Neuron (in vitro differentiated cells): ENCODE data around the gene LIMK1.
"Not testable (repeated sequence)": the region's sequence is repeated elsewhere in the genome, so short reads cannot be mapped to it uniquely, and the experiment has no call there.

Source experiments
- H2AFZ ChIP-seq: one replicate; pipeline ENCODE4 v1.6.1; 2013; ENCODE audit warnings: low read depth, mild to moderate bottlenecking, inconsistent platforms, low read length, moderate library complexity
- H3K27me3 ChIP-seq: one replicate; pipeline ENCODE4 v1.6.1; 2013; ENCODE audit warnings: low read length; ENCODE audit not compliant: insufficient read depth
- H3K36me3 ChIP-seq: one replicate; pipeline ENCODE4 v1.6.1; 2013; ENCODE audit warnings: low read length; ENCODE audit not compliant: insufficient read depth
- H3K4me1 ChIP-seq: one replicate; pipeline ENCODE4 v1.6.1; 2013; ENCODE audit warnings: low read length; ENCODE audit not compliant: insufficient read depth
- H3K4me3 ChIP-seq: 2 replicates; pipeline ENCODE4 v1.5.1; 2013; ENCODE audit warnings: mild to moderate bottlenecking, low read length, moderate library complexity
- H3K9me3 ChIP-seq: one replicate; pipeline ENCODE4 v1.6.1; 2013; ENCODE audit warnings: low read length

Gene LIMK1

DNA sequence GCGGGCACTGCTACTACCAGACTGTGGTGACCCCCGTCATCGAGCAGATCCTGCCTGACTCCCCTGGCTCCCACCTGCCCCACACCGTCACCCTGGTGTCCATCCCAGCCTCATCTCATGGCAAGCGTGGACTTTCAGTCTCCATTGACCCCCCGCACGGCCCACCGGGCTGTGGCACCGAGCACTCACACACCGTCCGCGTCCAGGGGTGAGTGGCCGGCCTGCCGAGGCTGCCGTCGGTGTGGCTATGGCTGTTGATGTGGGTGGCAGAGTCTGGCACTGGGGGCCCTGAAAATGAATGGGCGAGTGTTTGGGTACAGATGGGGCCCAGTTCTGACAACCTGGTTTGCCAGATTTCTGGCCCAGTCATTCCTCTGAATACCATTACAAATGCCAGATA, 15.4 kb downstream of the LIMK1 start:
- Histone ChIP-seq H2AFZ (no peak overlapping the region), H3K4me1 (peaks cover 12% of the 10 kb centered on the region), H3K36me3 (peaks cover 58% of the 10 kb centered on the region), H3K9me3 (peaks cover 4% of the 10 kb centered on the region), H3K27me3 (no peaks in the 10 kb centered on the region), H3K4me3 (no peak overlapping the region)

DNA sequence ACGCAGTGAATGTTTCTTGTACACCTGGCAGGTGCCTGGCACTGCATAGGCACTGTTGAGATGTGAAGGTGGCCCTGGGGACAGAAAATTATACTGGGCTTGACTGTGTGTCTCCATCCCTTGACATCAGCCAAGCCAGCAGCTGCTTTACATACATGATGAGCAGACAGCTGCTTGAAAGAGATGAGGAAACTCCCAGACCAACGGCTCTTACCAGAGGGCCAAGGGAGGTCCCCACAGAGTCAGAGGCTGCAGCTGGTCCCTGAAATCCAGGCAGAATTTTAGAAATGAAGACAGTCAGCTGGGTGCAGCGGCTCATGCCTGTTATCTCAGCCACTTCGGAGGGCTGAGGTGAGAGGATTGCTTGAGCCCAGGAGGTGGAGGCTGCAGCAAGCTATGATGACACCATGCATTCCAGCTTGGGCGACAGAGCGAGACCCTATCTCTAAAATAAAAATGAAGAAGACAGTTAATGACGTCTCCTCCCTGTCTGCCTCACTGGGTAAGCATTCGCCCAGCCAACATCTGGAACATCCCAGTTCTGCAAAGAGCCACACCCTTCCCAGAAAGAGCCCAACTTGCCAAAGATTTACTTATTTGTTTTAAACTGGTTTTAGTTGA, 17.6 kb downstream of the LIMK1 start:
- H3K27me3 ChIP-seq, result no peaks in the 10 kb centered on the region
- H3K4me1 ChIP-seq, result no peaks in the 10 kb centered on the region
- peaks cover 67% of the 10 kb centered on the region for H3K36me3 ChIP-seq
- H3K9me3 ChIP-seq, result peaks cover 4% of the 10 kb centered on the region
- no peak overlapping the region for H2AFZ ChIP-seq
- H3K4me3 ChIP-seq, result no peak overlapping the region

DNA sequence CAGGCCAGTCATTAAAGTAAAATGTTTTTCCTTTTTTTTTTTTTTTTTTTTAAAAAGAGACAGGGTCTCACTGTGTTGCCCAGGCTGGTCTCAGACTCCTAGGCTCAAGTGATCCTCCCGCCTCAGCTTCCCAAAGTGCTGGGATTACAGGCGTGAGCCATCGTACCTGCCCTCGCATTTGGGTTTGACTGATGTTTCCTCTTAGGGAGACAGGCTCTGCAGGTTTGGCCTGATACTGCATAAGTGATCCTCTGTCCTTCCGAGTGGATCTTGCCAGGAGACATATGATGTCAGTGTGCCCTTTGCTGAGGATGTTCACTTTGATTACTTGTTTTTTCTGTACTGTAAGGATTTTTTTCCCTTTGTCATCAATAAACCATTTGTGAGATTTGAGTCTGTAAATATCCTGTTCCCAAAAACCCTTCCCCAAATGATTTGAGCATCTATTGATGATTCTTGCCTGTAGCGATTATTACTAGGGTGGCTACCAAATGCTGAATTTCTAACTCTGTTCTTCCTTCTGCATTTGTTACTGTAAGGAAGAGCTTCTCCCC, 19.7 kb downstream of the LIMK1 start:
- H2AFZ ChIP-seq, result no peak overlapping the region
- H3K4me1 ChIP-seq, result no peaks in the 10 kb centered on the region
- no peaks in the 10 kb centered on the region for H3K9me3 ChIP-seq
- H3K27me3 ChIP-seq, result no peaks in the 10 kb centered on the region
- peaks cover 65% of the 10 kb centered on the region for H3K36me3 ChIP-seq
- H3K4me3 ChIP-seq, result no peak overlapping the region

GRCh38 chr7:74104702-74105101, 21.1 kb downstream of the LIMK1 start:
- H2AFZ ChIP-seq, result no peak overlapping the region
- H3K36me3 ChIP-seq, result peaks cover 69% of the 10 kb centered on the region
- H3K4me1 ChIP-seq, result no peaks in the 10 kb centered on the region

GRCh38 chr7:74105992-74106391, 22.4 kb downstream of the LIMK1 start:
- Histone ChIP-seq H3K36me3 (peaks cover 72% of the 10 kb centered on the region), H3K4me1 (no peaks in the 10 kb centered on the region), H3K27me3 (no peaks in the 10 kb centered on the region), H2AFZ (no peak overlapping the region), H3K9me3 (no peaks in the 10 kb centered on the region), H3K4me3 (no peak overlapping the region)

More at GRCh38 chr7:74104702-74105101, 21.1 kb downstream of the LIMK1 start:
- H3K27me3 ChIP-seq, result no peaks in the 10 kb centered on the region
- no peak overlapping the region for H3K4me3 ChIP-seq
- no peaks in the 10 kb centered on the region for H3K9me3 ChIP-seq

DNA sequence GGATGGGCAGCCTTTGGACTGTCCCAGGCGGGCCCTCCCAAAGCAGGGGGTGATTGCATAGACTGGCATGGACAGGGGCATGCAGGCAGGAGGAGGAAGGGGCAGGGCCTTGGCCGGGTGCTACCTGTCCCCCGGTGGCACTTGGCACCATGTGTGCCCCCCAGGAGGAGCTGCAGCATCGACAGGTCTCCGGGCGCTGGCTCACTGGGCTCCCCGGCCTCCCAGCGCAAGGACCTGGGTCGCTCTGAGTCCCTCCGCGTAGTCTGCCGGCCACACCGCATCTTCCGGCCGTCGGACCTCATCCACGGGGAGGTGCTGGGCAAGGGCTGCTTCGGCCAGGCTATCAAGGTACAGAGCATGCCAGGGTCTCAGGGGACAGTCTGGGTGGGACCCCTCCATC, 23.2 kb downstream of the LIMK1 start:
- Histone ChIP-seq H3K9me3 (no peaks in the 10 kb centered on the region), H3K36me3 (peaks cover 73% of the 10 kb centered on the region), H3K4me3 (no peak overlapping the region), H2AFZ (no peak overlapping the region), H3K27me3 (no peaks in the 10 kb centered on the region), H3K4me1 (no peaks in the 10 kb centered on the region)

DNA sequence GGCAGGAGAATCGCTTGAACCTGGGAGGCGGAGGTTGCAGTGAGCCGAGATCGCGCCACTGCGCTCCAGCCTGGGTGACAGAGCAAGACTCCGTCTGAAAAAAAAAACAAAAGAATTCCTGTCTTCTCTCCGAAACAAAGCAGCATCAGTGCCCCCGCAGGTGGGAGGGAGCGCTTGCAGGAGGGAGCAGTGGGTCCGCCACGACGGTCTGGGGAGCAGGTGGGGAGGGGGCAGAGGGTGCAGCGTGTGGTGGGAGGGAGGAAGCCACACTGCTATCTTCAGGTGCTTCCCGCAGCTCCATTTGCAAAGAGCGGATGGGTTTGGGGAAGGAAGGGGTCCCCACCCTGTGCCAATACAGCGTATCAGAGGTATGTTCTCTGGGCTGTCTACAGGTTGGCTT, 31.7 kb downstream of the LIMK1 start:
- no peaks in the 10 kb centered on the region for H3K27me3 ChIP-seq
- H3K9me3 ChIP-seq, result no peaks in the 10 kb centered on the region
- H3K36me3 ChIP-seq, result peaks cover 55% of the 10 kb centered on the region
- no peaks in the 10 kb centered on the region for H3K4me1 ChIP-seq
- no peak overlapping the region for H3K4me3 ChIP-seq
- no peak overlapping the region for H2AFZ ChIP-seq

GRCh38 chr7:74116356-74116755, 32.8 kb downstream of the LIMK1 start:
- Histone ChIP-seq H3K36me3 (peaks cover 58% of the 10 kb centered on the region), H3K4me1 (no peaks in the 10 kb centered on the region), H3K27me3 (no peaks in the 10 kb centered on the region), H2AFZ (no peak overlapping the region), H3K4me3 (no peak overlapping the region), H3K9me3 (no peaks in the 10 kb centered on the region)

GRCh38 chr7:74119831-74120230, 36.2 kb downstream of the LIMK1 start:
- Histone ChIP-seq H2AFZ (no peak overlapping the region), H3K9me3 (no peaks in the 10 kb centered on the region), H3K4me1 (no peaks in the 10 kb centered on the region), H3K4me3 (no peak overlapping the region), H3K36me3 (peaks cover 37% of the 10 kb centered on the region), H3K27me3 (no peaks in the 10 kb centered on the region)

- no peaks in the 10 kb centered on the region for H3K4me1 ChIP-seq
- H2AFZ ChIP-seq, result no peak overlapping the region
- H3K4me3 ChIP-seq, result no peak overlapping the region
- H3K9me3 ChIP-seq, result no peaks in the 10 kb centered on the region
- no peaks in the 10 kb centered on the region for H3K27me3 ChIP-seq
- H3K36me3 ChIP-seq, result peaks cover 28% of the 10 kb centered on the region
These were observed 38.0 kb downstream of the LIMK1 start for GRCh38 chr7:74121401-74122249.

- not testable (repeated sequence) for H3K27me3 ChIP-seq, H3K4me3 ChIP-seq, H2AFZ ChIP-seq, H3K4me1 ChIP-seq, H3K9me3 ChIP-seq
- peaks cover 20% of the 10 kb centered on the region for H3K36me3 ChIP-seq
These were observed 40.3 kb downstream of the LIMK1 start for GRCh38 chr7:74123892-74124291.

DNA sequence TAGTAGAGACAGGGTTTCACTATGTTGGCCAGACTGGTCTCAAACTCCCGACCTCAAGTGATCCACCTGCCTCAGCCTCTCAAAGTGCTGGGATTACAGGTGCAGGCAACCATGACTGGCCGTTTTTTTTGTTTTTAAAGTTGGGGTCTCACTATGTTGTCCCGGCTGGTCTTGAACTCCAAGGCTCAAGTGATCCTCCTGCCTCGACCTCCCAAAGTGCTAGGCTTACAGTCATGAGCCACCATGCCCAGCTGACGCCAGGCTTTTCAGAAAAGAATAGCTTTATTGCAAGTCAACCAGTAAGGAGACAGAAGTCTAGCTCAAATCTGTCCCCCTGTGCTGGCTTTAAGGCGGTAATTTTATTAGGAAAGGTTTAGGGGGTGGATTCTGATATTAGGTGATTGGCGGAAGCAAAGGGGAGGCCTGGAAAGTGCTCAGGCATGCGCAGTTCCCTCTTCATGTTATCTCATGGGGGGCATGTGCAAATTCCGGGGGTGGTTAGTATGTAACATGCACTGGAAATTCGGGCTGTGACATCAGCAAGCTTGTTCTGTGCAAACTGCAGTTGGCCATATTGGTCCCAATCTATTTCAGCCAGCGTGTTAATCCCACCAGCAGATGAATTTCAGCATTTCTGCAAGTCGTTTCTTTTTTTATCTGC, 42.7 kb downstream of the LIMK1 start:
- Histone ChIP-seq H3K9me3 (no peaks in the 10 kb centered on the region), H3K36me3 (peaks cover 2% of the 10 kb centered on the region), H2AFZ (no peak overlapping the region), H3K4me3 (no peak overlapping the region), H3K4me1 (no peaks in the 10 kb centered on the region), H3K27me3 (no peaks in the 10 kb centered on the region)

- H3K4me3 ChIP-seq, result no peak overlapping the region
- no peak overlapping the region for H2AFZ ChIP-seq
- no peaks in the 10 kb centered on the region for H3K9me3 ChIP-seq
- H3K36me3 ChIP-seq, result no peaks in the 10 kb centered on the region
- no peaks in the 10 kb centered on the region for H3K27me3 ChIP-seq
- no peaks in the 10 kb centered on the region for H3K4me1 ChIP-seq
These were observed 46.3 kb downstream of the LIMK1 start for GRCh38 chr7:74129887-74130286.
